Spinal cord (tissue), 10 donors: ENCODE measurements around the gene ATF4. TPM values are rescaled to one million over a fixed set of nuclear protein-coding genes. Genes with fewer than 3 reads are reported as not detected.
A peak's percentile ranks its signal among the peaks of the same experiment; 100 is the strongest.
"Not testable (repeated sequence)": the region's sequence is repeated elsewhere in the genome, so short reads cannot be mapped to it uniquely, and the experiment has no call there.

Experiments used
- DNase-seq, 6 donors: peaks; one replicate each; pipeline versions ENCODE4 v3.0.0 to v3.0.0-alpha.2; 2013 to 2015; ENCODE audit warnings: low spot score in 6 of 6, low read depth in 4 of 6
- H3K27ac ChIP-seq: one replicate; pipeline ENCODE4 v1.5.1; 2013; ENCODE audit warnings: low read depth, low read length, control low read depth
- H3K27me3 ChIP-seq: one replicate; pipeline ENCODE4 v1.6.1; 2013; ENCODE audit warnings: low read length; ENCODE audit not compliant: control insufficient read depth, insufficient read depth
- H3K36me3 ChIP-seq: one replicate; pipeline ENCODE4 v1.6.1; 2013; ENCODE audit warnings: low read length; ENCODE audit not compliant: control insufficient read depth, insufficient read depth
- H3K4me1 ChIP-seq: one replicate; pipeline ENCODE4 v1.6.1; 2013; ENCODE audit warnings: low read length; ENCODE audit not compliant: control insufficient read depth, insufficient read depth
- H3K4me3 ChIP-seq: one replicate; pipeline ENCODE4 v1.5.1; 2013; ENCODE audit warnings: low read depth, low read length, control low read depth
- H3K9me3 ChIP-seq: one replicate; pipeline ENCODE4 v1.6.1; 2013; ENCODE audit warnings: low read length; ENCODE audit not compliant: control insufficient read depth, insufficient read depth
- whole genome bisulfite sequencing: methylation state at CpG from one replicate; pipeline ENCODE4 v1.1.5; 2013; ENCODE audit warnings: missing lambda C conversion rate; ENCODE audit not compliant: insufficient coverage; 5-methylcytosine and 5-hydroxymethylcytosine counted together
- polyA plus RNA-seq, 2 donors: library from polyadenylated mRNA; unstranded; fragments of 120-200 nt; gene quantifications; one replicate each; pipeline ENCODE4 v1.2.1, GENCODE V29; 2013; ENCODE audit not compliant: insufficient read length in 2 of 2
- total RNA-seq, 2 donors: library from RNA; depleted of rRNA in 1 of 2; stranded (reverse); fragments of 120-200 nt in 1 of 2; fragments of >200 nt in 1 of 2; gene quantifications; one replicate each; pipeline versions ENCODE4 v1.2.3 to v1.2.4, GENCODE V29; 2013 to 2014
- donor health status: healthy.

The ATF4 gene
- total and polyA plus RNA-seq, 4 donors: 72.8 to 268 (median 253) TPM

GRCh38 chr22:39504071-39504470 is 16.3 kb upstream of the ATF4 start:
- Histone ChIP-seq H3K9me3 (no peaks in the 10 kb centered on the region), H3K4me3 (no peak overlapping the region), H3K27me3 (no peaks in the 10 kb centered on the region), H3K27ac (no peak overlapping the region), H3K4me1 (peaks cover 28% of the 10 kb centered on the region), H3K36me3 (peaks cover 44% of the 10 kb centered on the region)
- WGBS: 97% methylated on average over 15 of the region's 16 CpGs
- no peak for DNase-seq

- H3K27me3 ChIP-seq, H3K4me3 ChIP-seq, DNase-seq, H3K9me3 ChIP-seq, H3K27ac ChIP-seq: not testable (repeated sequence)
- WGBS: 96% methylated on average over 8 of the region's 10 CpGs
- Histone ChIP-seq H3K36me3 (peaks cover 66% of the 10 kb centered on the region), H3K4me1 (peaks cover 12% of the 10 kb centered on the region)
Measured at GRCh38 chr22:39507021-39507420, 13.3 kb upstream of the ATF4 start.

GRCh38 chr22:39508393-39508792 is 12.0 kb upstream of the ATF4 start:
- no CpG with 5 or more reads among the region's 4 CpGs for WGBS

GRCh38 chr22:39510529-39511149 is 9.7 kb upstream of the ATF4 start:
- Histone ChIP-seq H3K4me3 (no peak overlapping the region), H3K9me3 (no peaks in the 10 kb centered on the region), H3K27ac (no peak overlapping the region), H3K4me1 (no peaks in the 10 kb centered on the region), H3K36me3 (peaks cover 81% of the 10 kb centered on the region), H3K27me3 (no peaks in the 10 kb centered on the region)
- no peak for DNase-seq
- no CpG with 5 or more reads among the region's 4 CpGs for WGBS

More at GRCh38 chr22:39508393-39508792, 12.0 kb upstream of the ATF4 start:
- Histone ChIP-seq H3K27ac (no peak overlapping the region), H3K4me3 (no peak overlapping the region), H3K9me3 (no peaks in the 10 kb centered on the region), H3K27me3 (no peaks in the 10 kb centered on the region), H3K4me1 (peaks cover 5% of the 10 kb centered on the region), H3K36me3 (peaks cover 80% of the 10 kb centered on the region)
- no peak for DNase-seq

- Histone ChIP-seq H3K9me3 (no peaks in the 10 kb centered on the region), H3K27ac (no peak overlapping the region), H3K27me3 (no peaks in the 10 kb centered on the region), H3K4me1 (no peaks in the 10 kb centered on the region), H3K4me3 (no peak overlapping the region), H3K36me3 (peaks cover 77% of the 10 kb centered on the region)
- DNase-seq: no peak
- WGBS: 94% methylated on average over 9 of the region's 13 CpGs
Measured at GRCh38 chr22:39511226-39511625, 9.1 kb upstream of the ATF4 start.

GRCh38 chr22:39512026-39512425 is 8.3 kb upstream of the ATF4 start:
- DNase-seq: no peak
- H3K27me3 ChIP-seq: no peaks in the 10 kb centered on the region
- no peak overlapping the region for H3K27ac ChIP-seq
- H3K36me3 ChIP-seq: peaks cover 72% of the 10 kb centered on the region
- 89% methylated on average over 10 of the region's 10 CpGs for WGBS
- no peaks in the 10 kb centered on the region for H3K4me1 ChIP-seq
- H3K4me3 ChIP-seq: no peak overlapping the region
- H3K9me3 ChIP-seq: no peaks in the 10 kb centered on the region

GRCh38 chr22:39513791-39514190 is 6.6 kb upstream of the ATF4 start:
- DNase-seq: no peak
- WGBS: 94% methylated on average over 18 of the region's 18 CpGs
- H3K36me3 ChIP-seq: peaks cover 62% of the 10 kb centered on the region

GRCh38 chr22:39514373-39514973 is 5.9 kb upstream of the ATF4 start:
- Histone ChIP-seq H3K27me3 (no peaks in the 10 kb centered on the region), H3K4me1 (peaks cover 13% of the 10 kb centered on the region), H3K4me3 (no peak overlapping the region), H3K36me3 (peaks cover 56% of the 10 kb centered on the region), H3K9me3 (no peaks in the 10 kb centered on the region), H3K27ac (no peak overlapping the region)
- 40% methylated on average over 1 of the region's 8 CpGs for WGBS
- peak in 2 of 6 donors; percentile 65 to 67 for DNase-seq

More at GRCh38 chr22:39513791-39514190, 6.6 kb upstream of the ATF4 start:
- Histone ChIP-seq H3K27me3 (no peaks in the 10 kb centered on the region), H3K9me3 (no peaks in the 10 kb centered on the region), H3K4me1 (peaks cover 6% of the 10 kb centered on the region), H3K4me3 (no peak overlapping the region), H3K27ac (no peak overlapping the region)

- H3K27ac ChIP-seq: no peak overlapping the region
- 100% methylated on average over 6 of the region's 12 CpGs for WGBS
- peaks cover 50% of the 10 kb centered on the region for H3K36me3 ChIP-seq
Measured at GRCh38 chr22:39515266-39516050, 4.9 kb upstream of the ATF4 start.

More at GRCh38 chr22:39515266-39516050, 4.9 kb upstream of the ATF4 start:
- no peak for DNase-seq
- H3K4me1 ChIP-seq: peaks cover 15% of the 10 kb centered on the region
- H3K27me3 ChIP-seq: no peaks in the 10 kb centered on the region
- no peaks in the 10 kb centered on the region for H3K9me3 ChIP-seq
- no peak overlapping the region for H3K4me3 ChIP-seq
